Measurements from ENCODE around the gene LDHD. TPM values are rescaled to one million over a fixed set of nuclear protein-coding genes. Genes with fewer than 3 reads are reported as not detected.

Gene LDHD
- total and polyA plus RNA-seq, 2 of the 13 experiments (the other 11 are each of a cell fraction or from before 2014, with no cell fraction given): 9.1 to 9.8 TPM

DNA sequence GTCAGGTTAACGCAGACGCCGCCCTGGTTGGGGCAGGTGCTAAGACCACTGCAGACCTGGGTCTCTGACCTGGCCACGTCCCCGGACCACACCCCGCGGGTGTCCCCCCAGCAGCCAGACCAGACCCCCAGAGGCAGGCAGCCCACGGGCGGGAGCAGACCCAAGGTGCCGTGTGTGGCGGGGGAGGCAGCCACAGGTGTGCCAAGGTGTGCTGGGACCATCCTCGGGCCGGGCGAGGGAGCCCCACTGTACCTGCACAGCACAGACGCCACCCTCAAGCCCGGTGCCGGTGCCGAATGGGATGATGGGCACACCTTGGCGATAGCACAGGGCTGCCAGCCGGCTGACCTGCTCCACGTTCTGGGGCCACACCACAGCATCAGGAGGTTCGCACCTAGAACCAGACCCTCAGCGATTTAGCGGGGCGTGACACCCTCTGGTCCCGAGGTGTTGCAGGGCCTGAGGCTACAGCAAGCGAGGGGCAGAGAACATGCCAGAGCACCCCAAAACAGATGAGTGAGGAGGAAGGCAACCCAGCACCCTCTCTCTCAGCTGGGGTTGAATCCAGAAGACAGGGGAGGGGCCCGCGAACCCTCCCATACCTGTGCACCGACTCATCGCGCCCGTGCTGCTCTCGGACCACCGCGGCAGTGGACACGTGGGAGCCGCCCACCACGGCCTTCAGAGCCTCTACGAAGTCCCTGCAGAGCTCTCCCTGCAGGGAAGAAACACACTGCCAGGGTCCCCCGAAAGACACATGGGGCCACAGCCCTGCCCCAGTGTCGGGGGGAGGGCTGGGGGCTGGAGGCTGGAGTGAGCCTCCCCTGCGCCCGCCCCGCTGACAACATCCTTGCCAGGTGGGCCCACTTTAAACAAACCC, 1.4 kb downstream of the LDHD start (continued):
- TF ChIP-seq ZKSCAN8 (CRISPR knock-in tag; IDR thresholded peaks at IDR 0.05; ENCODE audit: borderline replicate concordance) (no peak), ZFY (CRISPR knock-in tag; IDR thresholded peaks at IDR 0.05) (0 out of 2 replicates have a peak, but pooled peaks have one; percentile 22), MED8 (CRISPR knock-in tag; IDR thresholded peaks at IDR 0.05; ENCODE audit: insufficient replicate concordance) (peak; percentile 36), ELF4 (CRISPR knock-in tag; IDR thresholded peaks at IDR 0.05; ENCODE audit: borderline replicate concordance) (no peak)

GRCh38 chr16:75114179-75114945, 2.2 kb downstream of the LDHD start:
- no peaks in the 10 kb centered on the region for H3K9me3 ChIP-seq (ENCODE audit: low read length)
- ATAC-seq: no peak
- WGBS (ENCODE audit: low lambda C conversion rate): 97% methylated on average over 28 of the region's 44 CpGs
- POLR2A ChIA-PET: no interaction called here
- intact Hi-C loops (cut with micrococcal nuclease; ENCODE audit: unreplicated experiment) (no loop called here), in situ Hi-C loops (cut with HindIII; ENCODE audit: extremely low pct_ligation_motif_present, low pct_unique_long_range_greater_than_20kb) (no loop called here)
- no peaks in the 10 kb centered on the region; a peak in 1 of 5 replicates for H3K27me3 ChIP-seq (ENCODE audit: control insufficient read depth in 1 of 2, insufficient read depth in 2 of 2, low read length in 2 of 2)
- H3K79me2 ChIP-seq (ENCODE audit: insufficient read depth, low read length): peaks cover 8% of the 10 kb centered on the region
- no peak overlapping the region for H2AFZ ChIP-seq (ENCODE audit: low read length)
- BruUV-seq (replicated peaks): no TSS peak
- peaks cover 80% of the 10 kb centered on the region for H3K4me1 ChIP-seq (ENCODE audit: insufficient read depth, low read length)
- peaks cover 4 to 5% of the 10 kb centered on the region in 2 experiments; a peak in 2 of 5 replicates for H3K36me3 ChIP-seq (replicated peaks in 1 of 2; ENCODE audit: control insufficient read depth in 1 of 2, insufficient read depth in 2 of 2, low read length in 2 of 2)
- no peak overlapping the region for H3K27ac ChIP-seq (ENCODE audit: extremely low read length, insufficient read depth, low read length)
- DNase-seq (ENCODE audit: low spot score): no peak
- CTCF ChIA-PET (ENCODE audit: low intra/inter-chr PET ratio, low total read pairs): no interaction called here
- H3K4me2 ChIP-seq (ENCODE audit: low read depth, low read length): no peak overlapping the region
- no peak overlapping the region for H3K9ac ChIP-seq (ENCODE audit: insufficient read depth, low read depth, low read length)
- FAIRE-seq: no peak
- H4K20me1 ChIP-seq (ENCODE audit: insufficient read depth, low read length): no peaks in the 10 kb centered on the region
- no peak overlapping the region; a peak in 1 of 6 replicates for H3K4me3 ChIP-seq (replicated peaks in 1 of 3; ENCODE audit: insufficient read depth in 1 of 3, low read depth in 2 of 3, low read length in 3 of 3)
- TF ChIP-seq, protein P1, sequence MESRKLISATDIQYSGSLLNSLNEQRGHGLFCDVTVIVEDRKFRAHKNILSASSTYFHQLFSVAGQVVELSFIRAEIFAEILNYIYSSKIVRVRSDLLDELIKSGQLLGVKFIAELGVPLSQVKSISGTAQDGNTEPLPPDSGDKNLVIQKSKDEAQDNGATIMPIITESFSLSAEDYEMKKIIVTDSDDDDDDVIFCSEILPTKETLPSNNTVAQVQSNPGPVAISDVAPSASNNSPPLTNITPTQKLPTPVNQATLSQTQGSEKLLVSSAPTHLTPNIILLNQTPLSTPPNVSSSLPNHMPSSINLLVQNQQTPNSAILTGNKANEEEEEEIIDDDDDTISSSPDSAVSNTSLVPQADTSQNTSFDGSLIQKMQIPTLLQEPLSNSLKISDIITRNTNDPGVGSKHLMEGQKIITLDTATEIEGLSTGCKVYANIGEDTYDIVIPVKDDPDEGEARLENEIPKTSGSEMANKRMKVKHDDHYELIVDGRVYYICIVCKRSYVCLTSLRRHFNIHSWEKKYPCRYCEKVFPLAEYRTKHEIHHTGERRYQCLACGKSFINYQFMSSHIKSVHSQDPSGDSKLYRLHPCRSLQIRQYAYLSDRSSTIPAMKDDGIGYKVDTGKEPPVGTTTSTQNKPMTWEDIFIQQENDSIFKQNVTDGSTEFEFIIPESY (CRISPR knock-in tag; IDR thresholded peaks at IDR 0.05): peak; percentile 75; the same call in 1 of the 2 replicates
- TF ChIP-seq, protein P2, sequence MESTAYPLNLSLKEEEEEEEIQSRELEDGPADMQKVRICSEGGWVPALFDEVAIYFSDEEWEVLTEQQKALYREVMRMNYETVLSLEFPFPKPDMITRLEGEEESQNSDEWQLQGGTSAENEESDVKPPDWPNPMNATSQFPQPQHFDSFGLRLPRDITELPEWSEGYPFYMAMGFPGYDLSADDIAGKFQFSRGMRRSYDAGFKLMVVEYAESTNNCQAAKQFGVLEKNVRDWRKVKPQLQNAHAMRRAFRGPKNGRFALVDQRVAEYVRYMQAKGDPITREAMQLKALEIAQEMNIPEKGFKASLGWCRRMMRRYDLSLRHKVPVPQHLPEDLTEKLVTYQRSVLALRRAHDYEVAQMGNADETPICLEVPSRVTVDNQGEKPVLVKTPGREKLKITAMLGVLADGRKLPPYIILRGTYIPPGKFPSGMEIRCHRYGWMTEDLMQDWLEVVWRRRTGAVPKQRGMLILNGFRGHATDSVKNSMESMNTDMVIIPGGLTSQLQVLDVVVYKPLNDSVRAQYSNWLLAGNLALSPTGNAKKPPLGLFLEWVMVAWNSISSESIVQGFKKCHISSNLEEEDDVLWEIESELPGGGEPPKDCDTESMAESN (CRISPR knock-in tag; conservative IDR thresholded peaks at IDR 0.05): no peak
- TF ChIP-seq KDM2A (CRISPR knock-in tag; IDR thresholded peaks at IDR 0.05; ENCODE audit: borderline replicate concordance, low read depth) (peak; percentile 45), CHD4 (IDR thresholded peaks at IDR 0.05; ENCODE audit: borderline replicate concordance, low read length) (no peak), AGO2 (optimal IDR thresholded peaks at IDR 0.05; ENCODE audit: low read depth, low read length) (peak; percentile 51), HNRNPL (IDR thresholded peaks at IDR 0.05; ENCODE audit: low read depth, low read length) (0 out of 2 replicates have a peak, but pooled peaks have one; percentile 21), ZSCAN31 (CRISPR knock-in tag; IDR thresholded peaks at IDR 0.05; ENCODE audit: low read depth) (no peak)
- TF ChIP-seq, protein P3, sequence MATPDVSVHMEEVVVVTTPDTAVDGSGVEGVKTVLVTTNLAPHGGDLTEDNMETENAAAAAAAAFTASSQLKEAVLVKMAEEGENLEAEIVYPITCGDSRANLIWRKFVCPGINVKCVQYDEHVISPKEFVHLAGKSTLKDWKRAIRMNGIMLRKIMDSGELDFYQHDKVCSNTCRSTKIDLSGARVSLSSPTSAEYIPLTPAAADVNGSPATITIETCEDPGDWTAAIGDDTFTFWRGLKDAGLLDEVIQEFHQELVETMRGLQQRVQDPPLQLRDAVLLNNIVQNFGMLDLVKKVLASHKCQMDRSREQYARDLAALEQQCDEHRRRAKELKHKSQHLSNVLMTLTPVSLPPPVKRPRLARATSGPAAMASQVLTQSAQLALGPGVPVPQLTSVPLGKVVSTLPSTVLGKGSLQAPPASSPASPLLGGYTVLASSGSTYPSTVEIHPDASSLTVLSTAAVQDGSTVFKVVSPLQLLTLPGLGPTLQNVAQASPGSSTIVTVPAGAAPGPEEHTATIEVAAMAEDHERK (CRISPR knock-in tag; IDR thresholded peaks at IDR 0.05; ENCODE audit: low read depth): no peak
